Measurements from ENCODE around the gene EPG5. TPM values are rescaled to one million over a fixed set of nuclear protein-coding genes. Genes with fewer than 3 reads are reported as not detected.

EPG5 gene
- total and polyA plus RNA-seq, 9 of the 15 experiments (the other 6 are each of a cell fraction or from before 2014, with no cell fraction given) = 1.3 to 10.7 (median 5.2) TPM

DNA sequence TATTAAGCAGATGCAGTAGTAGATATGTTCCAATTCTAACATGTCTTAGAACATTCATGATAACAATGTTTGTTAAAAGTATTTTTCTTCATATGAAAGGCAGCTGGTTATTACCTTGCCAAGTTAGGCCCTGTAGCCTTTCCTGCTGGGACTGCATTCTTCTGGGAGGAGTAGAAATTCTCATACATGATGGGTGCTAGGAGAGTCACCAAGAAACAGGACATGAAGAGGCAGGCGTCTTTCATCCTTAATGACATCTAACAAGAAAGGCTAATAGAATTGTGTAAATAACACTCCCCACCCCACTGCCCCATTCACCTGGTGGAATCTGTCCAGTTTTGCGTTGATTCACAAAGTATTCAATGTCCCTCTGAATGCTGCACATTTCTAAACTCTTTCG lies 24.7 kb upstream of the EPG5 start (continued):
- TF ChIP-seq CBX8 (IDR thresholded peaks at IDR 0.05; ENCODE audit: borderline replicate concordance, extremely low read depth, low read depth, low read length, poor library complexity, severe bottlenecking) = no peak
- TF ChIP-seq, protein P1, sequence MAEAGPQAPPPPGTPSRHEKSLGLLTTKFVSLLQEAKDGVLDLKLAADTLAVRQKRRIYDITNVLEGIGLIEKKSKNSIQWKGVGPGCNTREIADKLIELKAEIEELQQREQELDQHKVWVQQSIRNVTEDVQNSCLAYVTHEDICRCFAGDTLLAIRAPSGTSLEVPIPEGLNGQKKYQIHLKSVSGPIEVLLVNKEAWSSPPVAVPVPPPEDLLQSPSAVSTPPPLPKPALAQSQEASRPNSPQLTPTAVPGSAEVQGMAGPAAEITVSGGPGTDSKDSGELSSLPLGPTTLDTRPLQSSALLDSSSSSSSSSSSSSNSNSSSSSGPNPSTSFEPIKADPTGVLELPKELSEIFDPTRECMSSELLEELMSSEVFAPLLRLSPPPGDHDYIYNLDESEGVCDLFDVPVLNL (CRISPR knock-in tag; IDR thresholded peaks at IDR 0.05; ENCODE audit: low read depth) = no peak
- TF ChIP-seq ATF7 (IDR thresholded peaks at IDR 0.05) = no peak
- TF ChIP-seq, protein P2, sequence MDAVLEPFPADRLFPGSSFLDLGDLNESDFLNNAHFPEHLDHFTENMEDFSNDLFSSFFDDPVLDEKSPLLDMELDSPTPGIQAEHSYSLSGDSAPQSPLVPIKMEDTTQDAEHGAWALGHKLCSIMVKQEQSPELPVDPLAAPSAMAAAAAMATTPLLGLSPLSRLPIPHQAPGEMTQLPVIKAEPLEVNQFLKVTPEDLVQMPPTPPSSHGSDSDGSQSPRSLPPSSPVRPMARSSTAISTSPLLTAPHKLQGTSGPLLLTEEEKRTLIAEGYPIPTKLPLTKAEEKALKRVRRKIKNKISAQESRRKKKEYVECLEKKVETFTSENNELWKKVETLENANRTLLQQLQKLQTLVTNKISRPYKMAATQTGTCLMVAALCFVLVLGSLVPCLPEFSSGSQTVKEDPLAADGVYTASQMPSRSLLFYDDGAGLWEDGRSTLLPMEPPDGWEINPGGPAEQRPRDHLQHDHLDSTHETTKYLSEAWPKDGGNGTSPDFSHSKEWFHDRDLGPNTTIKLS (IDR thresholded peaks at IDR 0.05; ENCODE audit: borderline replicate concordance, low read depth) = no peak
- TF ChIP-seq, protein P3, sequence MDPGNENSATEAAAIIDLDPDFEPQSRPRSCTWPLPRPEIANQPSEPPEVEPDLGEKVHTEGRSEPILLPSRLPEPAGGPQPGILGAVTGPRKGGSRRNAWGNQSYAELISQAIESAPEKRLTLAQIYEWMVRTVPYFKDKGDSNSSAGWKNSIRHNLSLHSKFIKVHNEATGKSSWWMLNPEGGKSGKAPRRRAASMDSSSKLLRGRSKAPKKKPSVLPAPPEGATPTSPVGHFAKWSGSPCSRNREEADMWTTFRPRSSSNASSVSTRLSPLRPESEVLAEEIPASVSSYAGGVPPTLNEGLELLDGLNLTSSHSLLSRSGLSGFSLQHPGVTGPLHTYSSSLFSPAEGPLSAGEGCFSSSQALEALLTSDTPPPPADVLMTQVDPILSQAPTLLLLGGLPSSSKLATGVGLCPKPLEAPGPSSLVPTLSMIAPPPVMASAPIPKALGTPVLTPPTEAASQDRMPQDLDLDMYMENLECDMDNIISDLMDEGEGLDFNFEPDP (CRISPR knock-in tag; IDR thresholded peaks at IDR 0.05) = no peak
- TF ChIP-seq, protein P4, sequence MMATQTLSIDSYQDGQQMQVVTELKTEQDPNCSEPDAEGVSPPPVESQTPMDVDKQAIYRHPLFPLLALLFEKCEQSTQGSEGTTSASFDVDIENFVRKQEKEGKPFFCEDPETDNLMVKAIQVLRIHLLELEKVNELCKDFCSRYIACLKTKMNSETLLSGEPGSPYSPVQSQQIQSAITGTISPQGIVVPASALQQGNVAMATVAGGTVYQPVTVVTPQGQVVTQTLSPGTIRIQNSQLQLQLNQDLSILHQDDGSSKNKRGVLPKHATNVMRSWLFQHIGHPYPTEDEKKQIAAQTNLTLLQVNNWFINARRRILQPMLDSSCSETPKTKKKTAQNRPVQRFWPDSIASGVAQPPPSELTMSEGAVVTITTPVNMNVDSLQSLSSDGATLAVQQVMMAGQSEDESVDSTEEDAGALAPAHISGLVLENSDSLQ (IDR thresholded peaks at IDR 0.05) = no peak
- TF ChIP-seq, protein P5, sequence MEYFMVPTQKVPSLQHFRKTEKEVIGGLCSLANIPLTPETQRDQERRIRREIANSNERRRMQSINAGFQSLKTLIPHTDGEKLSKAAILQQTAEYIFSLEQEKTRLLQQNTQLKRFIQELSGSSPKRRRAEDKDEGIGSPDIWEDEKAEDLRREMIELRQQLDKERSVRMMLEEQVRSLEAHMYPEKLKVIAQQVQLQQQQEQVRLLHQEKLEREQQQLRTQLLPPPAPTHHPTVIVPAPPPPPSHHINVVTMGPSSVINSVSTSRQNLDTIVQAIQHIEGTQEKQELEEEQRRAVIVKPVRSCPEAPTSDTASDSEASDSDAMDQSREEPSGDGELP (CRISPR knock-in tag; IDR thresholded peaks at IDR 0.05; ENCODE audit: borderline replicate concordance) = no peak
- TF ChIP-seq, protein P6, sequence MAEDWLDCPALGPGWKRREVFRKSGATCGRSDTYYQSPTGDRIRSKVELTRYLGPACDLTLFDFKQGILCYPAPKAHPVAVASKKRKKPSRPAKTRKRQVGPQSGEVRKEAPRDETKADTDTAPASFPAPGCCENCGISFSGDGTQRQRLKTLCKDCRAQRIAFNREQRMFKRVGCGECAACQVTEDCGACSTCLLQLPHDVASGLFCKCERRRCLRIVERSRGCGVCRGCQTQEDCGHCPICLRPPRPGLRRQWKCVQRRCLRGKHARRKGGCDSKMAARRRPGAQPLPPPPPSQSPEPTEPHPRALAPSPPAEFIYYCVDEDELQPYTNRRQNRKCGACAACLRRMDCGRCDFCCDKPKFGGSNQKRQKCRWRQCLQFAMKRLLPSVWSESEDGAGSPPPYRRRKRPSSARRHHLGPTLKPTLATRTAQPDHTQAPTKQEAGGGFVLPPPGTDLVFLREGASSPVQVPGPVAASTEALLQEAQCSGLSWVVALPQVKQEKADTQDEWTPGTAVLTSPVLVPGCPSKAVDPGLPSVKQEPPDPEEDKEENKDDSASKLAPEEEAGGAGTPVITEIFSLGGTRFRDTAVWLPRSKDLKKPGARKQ (CRISPR knock-in tag; IDR thresholded peaks at IDR 0.05) = no peak
- no peak for TF ChIP-seq NR2C2 (CRISPR knock-in tag; IDR thresholded peaks at IDR 0.05)
- TF ChIP-seq NR2C2 (tag; IDR thresholded peaks at IDR 0.05) = no peak
